GM12878 (cell line): ENCODE data around the gene GTF3C1.

Experiments
- ASH2L ChIP-seq: fragments of 300-600, 200-600 bp; sonication (generic); IDR thresholded peaks from 2 replicates; pipeline ENCODE4 v1.6.1; 2017; ENCODE audit warnings: low read depth, mild to moderate bottlenecking, borderline replicate concordance
- CEBPB ChIP-seq, 2 experiments: fragments of 150-350 bp in 1 of 2; IDR thresholded peaks; 2 replicates each; pipeline ENCODE4 v1.6.1; 2012 to 2014; ENCODE audit warnings: low read depth in 2 of 2, low read length in 2 of 2, borderline replicate concordance in 1 of 2, inconsistent platforms in 1 of 2
- CTCF ChIP-seq, 3 experiments: IDR thresholded peaks in 2 of 3; conservative IDR thresholded peaks in 1 of 3; 2 replicates each; pipeline ENCODE4 v1.5.1; 2011; ENCODE audit warnings: low read depth in 3 of 3, low read length in 3 of 3, mild to moderate bottlenecking in 3 of 3, control low read depth in 2 of 3, moderate library complexity in 2 of 3, inconsistent platforms in 1 of 3, mixed read lengths in 1 of 3; ENCODE audit not compliant: control insufficient read depth in 2 of 3, insufficient read depth in 1 of 3; ENCODE audit errors: extremely low read depth in 1 of 3
- NR2C2 ChIP-seq: IDR thresholded peaks from 2 replicates; pipeline ENCODE4 v1.6.1; 2011; ENCODE audit warnings: borderline replicate concordance, low read depth; ENCODE audit not compliant: control insufficient read depth, insufficient read length
- POLR2A ChIP-seq: IDR thresholded peaks from 2 replicates; pipeline ENCODE4 v1.6.1; 2011; ENCODE audit warnings: low read depth, mild to moderate bottlenecking, low read length
- RFX5 ChIP-seq: IDR thresholded peaks from 2 replicates; pipeline ENCODE4 v1.6.1; 2011; ENCODE audit warnings: low read depth, low read length, improper control_type of control experiment
- SIX5 ChIP-seq: IDR thresholded peaks from 2 replicates; pipeline ENCODE4 v1.6.1; 2011; ENCODE audit warnings: mild to moderate bottlenecking, low read depth, low read length, moderate library complexity; ENCODE audit not compliant: severe bottlenecking
- TAF1 ChIP-seq: IDR thresholded peaks from 2 replicates; pipeline ENCODE4 v1.6.1; 2011; ENCODE audit warnings: mild to moderate bottlenecking, low read depth, low read length, borderline replicate concordance
- TCF12 ChIP-seq: IDR thresholded peaks from 2 replicates; pipeline ENCODE4 v1.6.1; 2011; ENCODE audit warnings: low read depth, mild to moderate bottlenecking, low read length
- USF2 ChIP-seq: IDR thresholded peaks from 2 replicates; pipeline ENCODE4 v1.6.1; 2011; ENCODE audit warnings: low read depth, low read length, improper control_type of control experiment, borderline replicate concordance
- ZBED1 ChIP-seq: IDR thresholded peaks from 2 replicates; pipeline ENCODE4 v1.6.1; 2016; ENCODE audit warnings: borderline replicate concordance

GRCh38 chr16:27482397-27483087 is 67.2 kb downstream of the GTF3C1 start:
- TF ChIP-seq USF2 (no peak), SIX5 (no peak), ZBED1 (no peak), RFX5 (no peak), ASH2L (no peak), POLR2A (no peak), CTCF (IDR thresholded peaks at IDR 0.05 in 2 of 3, conservative IDR thresholded peaks at IDR 0.05 in 1 of 3; ENCODE audit: control insufficient read depth in 2 of 3, extremely low read depth in 1 of 3, insufficient read depth in 1 of 3, low read depth in 3 of 3, low read length in 3 of 3) (no peak), NR2C2 (no peak), TCF12 (no peak), TAF1 (no peak), CEBPB (IDR thresholded peaks at IDR 0.05; ENCODE audit: borderline replicate concordance in 1 of 2, low read depth in 2 of 2, low read length in 2 of 2) (no peak)
